HFFc6 (cell line): Measurements from ENCODE around the gene PMPCA. TPM values are rescaled to one million over a fixed set of nuclear protein-coding genes. Genes with fewer than 3 reads are reported as not detected.
"Not testable (repeated sequence)": the region's sequence is repeated elsewhere in the genome, so short reads cannot be mapped to it uniquely, and the experiment has no call there.

Source experiments
- DNase-seq: peaks from one replicate; pipeline ENCODE4 v3.0.0-alpha.2; 2018
- H3K27ac Mint-ChIP-seq: 2 replicates; pipeline ENCODE4 v1.8.0; 2020; ENCODE audit warnings: mild to moderate bottlenecking, mixed read lengths
- H3K27me3 Mint-ChIP-seq: 2 replicates; pipeline ENCODE4 v1.8.0; 2021; ENCODE audit warnings: mild to moderate bottlenecking, moderate library complexity, mixed read lengths; ENCODE audit not compliant: insufficient read depth
- H3K36me3 Mint-ChIP-seq: 2 replicates; pipeline ENCODE4 v1.8.0; 2021; ENCODE audit warnings: low read depth, mixed read lengths
- H3K4me1 Mint-ChIP-seq: 2 replicates; pipeline ENCODE4 v1.8.0; 2020; ENCODE audit warnings: low read depth, mixed read lengths
- H3K4me3 Mint-ChIP-seq: 2 replicates; pipeline ENCODE4 v1.8.0; 2020; ENCODE audit warnings: mild to moderate bottlenecking, moderate library complexity, mixed read lengths
- H3K9me3 Mint-ChIP-seq: 2 replicates; pipeline ENCODE4 v1.8.0; 2020; ENCODE audit warnings: mild to moderate bottlenecking, mixed read lengths
- total RNA-seq, 6 experiments: library from RNA; stranded (reverse); fragmentation: NEBNext Ultra II Directional; extraction: Animal tissue kit (Norgen Biotek cat#: 25700); gene quantifications; 2 replicates in 1 of 6; 3 replicates in 5 of 6; pipeline ENCODE4 v1.2.3, GENCODE V29; 2021
- TF ChIP-seq, protein P1 (sequence below): fragments of 200-600 bp; sonication (generic); IDR thresholded peaks from 2 replicates; pipeline ENCODE4 v1.5.0; 2021; ENCODE audit warnings: antibody characterized with exemption, mild to moderate bottlenecking

PMPCA gene
- total RNA-seq, 6 experiments from 2014 or later = 69.1 to 81.0 (median 75.9) TPM

DNA sequence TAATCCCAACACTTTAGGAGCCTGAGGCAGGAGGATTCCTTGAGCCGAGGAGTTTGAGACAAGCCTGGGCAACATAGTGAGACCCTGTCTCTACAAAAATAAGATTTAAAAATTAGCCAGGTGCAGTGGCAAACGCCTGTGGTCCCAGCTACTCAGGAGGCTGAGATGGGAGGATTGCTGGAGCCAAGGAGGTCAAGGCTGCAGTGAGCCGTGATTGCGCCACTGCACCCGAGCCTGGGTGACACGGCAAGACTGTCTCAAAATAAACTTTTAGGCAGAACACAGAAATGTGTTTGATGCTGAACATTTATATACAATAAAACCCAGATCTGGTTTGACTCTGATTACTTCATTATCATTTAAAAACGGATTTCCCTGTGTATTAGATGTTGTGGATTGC, 5.0 kb upstream of the PMPCA start:
- peaks cover 14% of the 10 kb centered on the region for H3K4me1 Mint-ChIP-seq
- no peak overlapping the region for H3K27ac Mint-ChIP-seq
- no peaks in the 10 kb centered on the region for H3K9me3 Mint-ChIP-seq
- peaks cover 18% of the 10 kb centered on the region; the same call in 1 of the 2 replicates for H3K36me3 Mint-ChIP-seq
- H3K27me3 Mint-ChIP-seq = peaks cover 6% of the 10 kb centered on the region
- no peak for DNase-seq
- TF ChIP-seq, protein P1, sequence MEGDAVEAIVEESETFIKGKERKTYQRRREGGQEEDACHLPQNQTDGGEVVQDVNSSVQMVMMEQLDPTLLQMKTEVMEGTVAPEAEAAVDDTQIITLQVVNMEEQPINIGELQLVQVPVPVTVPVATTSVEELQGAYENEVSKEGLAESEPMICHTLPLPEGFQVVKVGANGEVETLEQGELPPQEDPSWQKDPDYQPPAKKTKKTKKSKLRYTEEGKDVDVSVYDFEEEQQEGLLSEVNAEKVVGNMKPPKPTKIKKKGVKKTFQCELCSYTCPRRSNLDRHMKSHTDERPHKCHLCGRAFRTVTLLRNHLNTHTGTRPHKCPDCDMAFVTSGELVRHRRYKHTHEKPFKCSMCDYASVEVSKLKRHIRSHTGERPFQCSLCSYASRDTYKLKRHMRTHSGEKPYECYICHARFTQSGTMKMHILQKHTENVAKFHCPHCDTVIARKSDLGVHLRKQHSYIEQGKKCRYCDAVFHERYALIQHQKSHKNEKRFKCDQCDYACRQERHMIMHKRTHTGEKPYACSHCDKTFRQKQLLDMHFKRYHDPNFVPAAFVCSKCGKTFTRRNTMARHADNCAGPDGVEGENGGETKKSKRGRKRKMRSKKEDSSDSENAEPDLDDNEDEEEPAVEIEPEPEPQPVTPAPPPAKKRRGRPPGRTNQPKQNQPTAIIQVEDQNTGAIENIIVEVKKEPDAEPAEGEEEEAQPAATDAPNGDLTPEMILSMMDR = no peak
- H3K4me3 Mint-ChIP-seq = no peak overlapping the region

DNA sequence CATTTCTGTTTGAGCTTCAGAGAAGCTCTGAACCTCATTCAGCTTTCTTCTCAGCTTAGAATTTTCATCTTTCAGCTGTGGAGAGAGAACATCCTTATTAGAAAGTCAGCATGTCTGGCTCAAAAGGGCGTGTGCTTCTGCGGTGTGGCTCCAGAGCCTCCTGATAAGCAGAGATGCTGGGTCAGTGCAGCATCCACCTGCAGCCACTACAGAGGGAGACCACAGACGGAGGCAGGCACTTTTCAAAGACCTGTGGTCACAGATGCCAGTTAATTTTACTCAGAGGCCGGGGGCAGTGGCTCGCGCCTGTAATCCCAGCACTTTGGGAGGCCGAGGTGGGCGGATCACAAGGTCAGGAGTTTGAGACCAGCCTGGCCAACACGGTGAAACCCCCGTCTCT, 4.6 kb upstream of the PMPCA start:
- not testable (repeated sequence) for H3K27ac Mint-ChIP-seq, H3K9me3 Mint-ChIP-seq, H3K4me3 Mint-ChIP-seq, DNase-seq, H3K27me3 Mint-ChIP-seq
- Mint-ChIP-seq H3K4me1 (peaks cover 14% of the 10 kb centered on the region), H3K36me3 (peaks cover 18% of the 10 kb centered on the region)

DNA sequence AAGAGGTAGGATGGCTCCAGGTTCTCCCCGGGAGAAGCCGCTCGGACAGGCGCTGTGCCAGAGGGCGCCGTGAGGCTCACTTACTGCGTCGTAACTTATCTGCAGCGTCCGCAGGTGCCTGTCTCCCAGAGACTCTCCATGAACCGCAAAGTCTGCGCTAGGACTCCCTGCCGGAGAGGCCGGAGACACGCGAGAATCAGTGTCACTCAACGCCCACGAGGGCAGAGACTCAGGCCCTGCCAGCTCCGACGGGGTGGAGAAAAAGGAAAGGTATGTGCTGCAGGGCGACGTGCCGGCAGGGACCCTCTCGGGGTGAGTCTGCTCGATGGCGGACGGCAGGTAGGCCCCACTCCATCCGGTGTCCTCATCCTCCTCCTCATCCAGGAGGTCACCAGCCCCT, 3.4 kb upstream of the PMPCA start:
- H3K36me3 Mint-ChIP-seq = peaks cover 20% of the 10 kb centered on the region
- not testable (repeated sequence) for H3K27ac Mint-ChIP-seq, H3K4me3 Mint-ChIP-seq, H3K27me3 Mint-ChIP-seq, DNase-seq, H3K9me3 Mint-ChIP-seq
- H3K4me1 Mint-ChIP-seq = peaks cover 26% of the 10 kb centered on the region

DNA sequence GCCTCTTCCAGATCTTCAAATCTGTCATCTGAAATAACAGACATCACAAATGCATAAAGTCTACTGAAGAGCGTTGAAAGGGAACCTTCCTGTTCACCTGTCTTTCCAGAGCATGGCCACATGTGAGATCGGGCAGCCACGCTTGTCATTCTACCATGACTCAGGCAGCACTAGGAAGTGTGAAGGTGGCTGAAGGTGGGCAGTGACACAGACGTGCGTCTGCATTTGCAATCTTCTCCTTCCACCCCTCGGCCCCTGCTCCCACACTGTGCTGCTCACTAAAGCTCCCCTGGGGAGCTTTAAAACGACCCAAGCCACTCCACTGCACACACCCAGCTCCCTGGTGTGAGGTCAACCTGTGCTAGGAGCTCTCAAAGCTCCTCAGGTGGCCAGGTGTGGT, 2.5 kb upstream of the PMPCA start:
- H3K27me3 Mint-ChIP-seq = peaks cover 2% of the 10 kb centered on the region
- H3K4me3 Mint-ChIP-seq = peak overlapping the region; percentile 24; the same call in 1 of the 2 replicates
- H3K9me3 Mint-ChIP-seq = no peaks in the 10 kb centered on the region
- peaks cover 31% of the 10 kb centered on the region for H3K4me1 Mint-ChIP-seq
- H3K27ac Mint-ChIP-seq = no peak overlapping the region
- no peak for DNase-seq
- H3K36me3 Mint-ChIP-seq = peaks cover 25% of the 10 kb centered on the region
- TF ChIP-seq, protein P1 = no peak

DNA sequence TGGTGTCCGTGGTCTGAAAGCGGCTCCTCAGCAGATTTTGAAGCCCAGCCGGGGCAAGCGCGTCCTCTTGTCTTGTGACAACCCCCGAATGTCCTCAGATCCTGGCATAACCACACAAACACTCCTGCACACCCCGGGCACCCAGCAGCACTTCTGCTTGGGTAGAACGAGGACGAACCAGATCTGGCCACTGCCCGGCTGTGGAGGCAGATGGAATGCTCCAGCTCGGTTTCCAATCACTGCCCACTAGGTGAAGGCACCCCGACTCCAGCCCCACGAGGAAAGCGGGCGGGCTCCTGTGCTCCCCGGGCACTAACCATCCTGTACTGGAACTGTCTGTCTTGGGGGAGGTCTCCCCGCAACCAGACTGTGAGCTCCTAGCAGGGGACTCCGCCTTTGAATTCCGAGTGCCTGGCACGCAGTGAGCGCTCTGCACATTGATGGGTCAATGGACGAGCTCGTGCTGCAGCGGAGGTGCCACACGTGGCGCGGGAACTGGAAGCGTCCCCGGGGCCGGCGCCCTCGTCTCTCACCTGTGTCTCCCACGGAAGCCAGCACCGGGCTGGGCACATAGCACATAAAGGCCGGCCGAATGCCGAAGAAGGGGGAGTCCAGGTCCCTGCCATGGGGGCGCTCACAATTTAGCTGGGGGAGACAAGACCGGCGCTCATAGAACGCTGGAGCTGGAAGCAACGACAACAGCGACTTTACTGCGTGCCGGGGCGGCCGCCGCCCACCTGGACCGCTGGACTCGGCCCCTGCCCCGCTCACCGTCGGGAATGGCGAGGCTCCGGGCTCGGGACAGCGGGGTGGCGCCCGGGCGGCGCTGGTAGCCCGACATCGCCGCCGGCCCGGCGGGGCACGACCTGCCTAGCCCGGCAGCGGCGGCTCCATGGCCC, 652 bp upstream of the PMPCA start:
- Mint-ChIP-seq H3K36me3 (peaks cover 34% of the 10 kb centered on the region), H3K4me1 (peaks cover 31% of the 10 kb centered on the region), H3K27me3 (peaks cover 2% of the 10 kb centered on the region), H3K9me3 (no peaks in the 10 kb centered on the region), H3K4me3 (peak overlapping the region; percentile 98), H3K27ac (peak overlapping the region; percentile 91)
- TF ChIP-seq, protein P1 = no peak
- peak; percentile 24 for DNase-seq

DNA sequence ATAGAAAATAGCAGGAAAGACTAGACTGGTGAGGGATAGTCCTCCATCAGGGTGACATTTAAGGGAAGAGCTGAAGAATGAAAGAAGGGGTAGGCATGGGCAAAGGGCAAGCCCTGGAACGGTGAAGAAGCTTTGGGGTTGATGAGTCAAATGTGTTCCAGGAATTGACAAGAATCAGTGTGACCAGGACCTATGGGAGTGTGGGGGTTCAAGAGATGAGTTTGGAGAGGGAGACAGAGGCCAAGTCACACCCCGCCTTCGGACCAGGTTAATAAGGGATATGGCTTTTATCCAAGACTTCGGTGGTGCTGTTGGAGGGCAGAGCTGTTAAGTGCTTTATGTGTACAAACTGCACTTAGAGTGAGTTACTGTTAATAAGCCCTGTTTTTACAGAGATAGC, 920 bp downstream of the PMPCA start:
- DNase-seq = no peak
- H3K4me1 Mint-ChIP-seq = peaks cover 31% of the 10 kb centered on the region
- peak overlapping the region; percentile 88 for H3K27ac Mint-ChIP-seq
- TF ChIP-seq, protein P1 = no peak
- H3K9me3 Mint-ChIP-seq = no peaks in the 10 kb centered on the region
- H3K4me3 Mint-ChIP-seq = peak overlapping the region; percentile 98
- H3K36me3 Mint-ChIP-seq = peaks cover 38% of the 10 kb centered on the region
- H3K27me3 Mint-ChIP-seq = peaks cover 2% of the 10 kb centered on the region; the same call in 1 of the 2 replicates
